GM12872 (cell line): Measurements from ENCODE around the gene LRRC75B.

Experiments used
- TF ChIP-seq, protein P1 (sequence below): IDR thresholded peaks from 3 replicates; pipeline ENCODE4 v1.5.1; 2011; ENCODE audit warnings: low read depth, mild to moderate bottlenecking, low read length, moderate library complexity; ENCODE audit not compliant: insufficient read depth

LRRC75B gene

DNA sequence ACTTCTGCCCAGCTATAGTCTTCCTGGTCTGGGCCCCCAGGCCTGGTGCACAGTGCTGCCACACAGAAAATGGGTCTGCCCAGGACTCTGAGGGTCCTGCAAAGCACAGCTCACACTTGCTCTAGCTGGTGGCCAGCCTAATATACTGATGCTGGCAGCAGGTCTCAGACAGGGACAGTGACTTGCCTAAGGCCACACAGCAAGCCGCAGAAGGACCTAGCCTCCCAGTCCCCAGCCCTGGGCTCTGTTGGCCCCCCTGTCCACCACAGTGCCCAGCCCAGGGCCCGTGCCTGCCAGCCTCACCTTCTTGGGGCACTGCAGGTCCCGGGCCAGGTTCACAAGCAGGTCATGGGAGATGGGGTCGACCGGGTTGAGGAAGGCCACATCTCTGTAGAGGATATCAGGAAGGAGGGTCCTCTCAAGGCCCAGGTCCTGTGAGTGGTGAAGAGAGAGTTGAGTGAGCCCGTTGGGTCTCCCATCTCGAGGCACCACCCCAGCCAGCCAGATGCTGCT is 3.3 kb downstream of the LRRC75B start:
- TF ChIP-seq, protein P1, sequence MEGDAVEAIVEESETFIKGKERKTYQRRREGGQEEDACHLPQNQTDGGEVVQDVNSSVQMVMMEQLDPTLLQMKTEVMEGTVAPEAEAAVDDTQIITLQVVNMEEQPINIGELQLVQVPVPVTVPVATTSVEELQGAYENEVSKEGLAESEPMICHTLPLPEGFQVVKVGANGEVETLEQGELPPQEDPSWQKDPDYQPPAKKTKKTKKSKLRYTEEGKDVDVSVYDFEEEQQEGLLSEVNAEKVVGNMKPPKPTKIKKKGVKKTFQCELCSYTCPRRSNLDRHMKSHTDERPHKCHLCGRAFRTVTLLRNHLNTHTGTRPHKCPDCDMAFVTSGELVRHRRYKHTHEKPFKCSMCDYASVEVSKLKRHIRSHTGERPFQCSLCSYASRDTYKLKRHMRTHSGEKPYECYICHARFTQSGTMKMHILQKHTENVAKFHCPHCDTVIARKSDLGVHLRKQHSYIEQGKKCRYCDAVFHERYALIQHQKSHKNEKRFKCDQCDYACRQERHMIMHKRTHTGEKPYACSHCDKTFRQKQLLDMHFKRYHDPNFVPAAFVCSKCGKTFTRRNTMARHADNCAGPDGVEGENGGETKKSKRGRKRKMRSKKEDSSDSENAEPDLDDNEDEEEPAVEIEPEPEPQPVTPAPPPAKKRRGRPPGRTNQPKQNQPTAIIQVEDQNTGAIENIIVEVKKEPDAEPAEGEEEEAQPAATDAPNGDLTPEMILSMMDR = no peak

DNA sequence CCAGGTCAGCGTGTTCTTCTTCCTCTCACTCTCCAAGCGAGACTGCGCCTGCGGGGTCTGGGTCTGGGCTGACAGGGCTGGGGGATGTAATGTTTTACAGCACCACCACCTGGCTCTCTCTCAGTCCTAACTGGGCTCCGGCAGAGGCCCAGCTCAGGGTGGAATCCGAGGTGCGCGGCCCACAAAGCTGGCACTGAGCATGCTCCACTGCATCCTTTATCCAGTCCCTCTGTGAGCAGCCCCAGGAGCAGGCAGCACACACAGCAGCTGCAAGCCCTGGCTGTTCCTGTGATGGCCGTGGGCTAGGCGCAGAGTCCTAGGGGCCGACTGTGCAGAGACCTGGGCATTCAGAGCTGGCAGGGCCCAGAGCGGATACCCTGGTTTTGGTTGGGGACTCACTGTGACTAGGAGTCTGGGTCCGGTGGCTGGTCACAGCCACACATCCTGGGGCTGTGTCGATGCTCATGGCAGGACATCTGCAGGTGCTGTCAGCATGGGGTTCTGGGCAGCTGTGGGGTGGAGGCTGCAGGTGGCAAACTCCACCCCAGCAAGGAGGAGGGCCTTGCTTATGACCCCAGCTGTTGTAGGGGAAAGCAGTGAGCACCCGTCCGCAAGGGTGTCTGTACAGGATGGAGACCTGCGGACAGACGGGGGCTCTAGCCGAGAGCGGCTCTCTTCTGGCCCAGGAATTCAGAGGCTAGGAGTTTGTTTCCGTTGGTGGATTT is 4.0 kb downstream of the LRRC75B start:
- TF ChIP-seq, protein P1 = no peak

DNA sequence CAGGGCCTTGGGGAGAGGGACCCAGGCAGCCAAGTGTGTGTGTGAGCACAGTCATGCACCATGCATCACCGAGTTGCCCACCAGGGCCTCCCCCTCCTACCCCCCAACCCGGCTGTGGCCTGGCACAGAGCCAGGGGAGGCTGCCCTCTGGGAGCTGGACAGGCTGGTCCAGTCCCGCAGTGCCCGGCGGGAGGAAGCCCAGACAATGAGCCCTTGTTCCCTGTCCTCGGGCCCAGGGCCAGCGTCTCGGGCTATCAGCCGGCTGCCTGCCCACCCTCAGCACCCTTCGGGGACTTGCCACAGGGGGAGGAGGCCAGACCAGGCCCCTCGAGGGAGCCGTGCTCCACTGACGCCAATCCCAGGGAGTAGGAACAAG is 4.5 kb downstream of the LRRC75B start:
- TF ChIP-seq, protein P1 = no peak

DNA sequence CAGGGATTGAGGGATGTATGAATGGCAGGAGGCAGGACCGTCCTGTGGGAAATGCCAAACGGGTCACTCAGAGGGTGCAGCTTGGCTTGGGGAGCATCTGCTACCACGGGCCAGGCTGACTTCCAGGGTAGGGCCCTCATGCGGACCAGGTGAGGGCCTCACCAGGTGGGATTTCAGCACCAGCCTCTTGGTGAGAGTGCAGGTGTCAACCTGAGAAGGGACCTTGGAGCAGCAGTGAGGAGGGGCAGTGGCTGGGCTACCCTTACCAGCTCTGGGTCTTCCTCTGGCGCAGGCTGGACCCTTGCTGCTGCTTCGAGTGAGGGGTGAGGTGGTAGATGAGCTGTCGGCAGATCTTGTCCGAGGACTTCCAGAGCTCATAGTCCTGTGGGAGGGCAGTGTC is 4.9 kb downstream of the LRRC75B start:
- TF ChIP-seq, protein P1 = no peak

DNA sequence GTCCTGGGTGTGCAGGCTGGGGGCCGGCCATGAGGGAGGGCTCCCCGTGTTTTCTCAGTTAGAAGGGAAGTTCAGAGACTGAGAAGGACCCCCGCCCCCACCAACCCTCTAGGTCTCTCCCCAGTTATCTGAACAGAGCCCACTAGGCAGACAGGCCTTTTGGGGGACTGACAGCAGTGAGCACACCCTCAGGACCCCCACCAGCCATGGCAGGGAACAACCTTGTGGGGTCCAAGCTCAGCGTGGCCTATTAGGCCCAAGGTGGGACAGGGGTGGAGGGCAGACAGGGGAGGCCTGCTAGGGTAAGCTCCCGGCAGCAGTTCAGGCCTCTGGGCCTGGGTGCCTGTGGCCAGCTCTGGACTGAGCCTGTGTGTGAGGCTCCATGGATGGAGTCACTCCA is 5.6 kb downstream of the LRRC75B start:
- TF ChIP-seq, protein P1 = no peak

DNA sequence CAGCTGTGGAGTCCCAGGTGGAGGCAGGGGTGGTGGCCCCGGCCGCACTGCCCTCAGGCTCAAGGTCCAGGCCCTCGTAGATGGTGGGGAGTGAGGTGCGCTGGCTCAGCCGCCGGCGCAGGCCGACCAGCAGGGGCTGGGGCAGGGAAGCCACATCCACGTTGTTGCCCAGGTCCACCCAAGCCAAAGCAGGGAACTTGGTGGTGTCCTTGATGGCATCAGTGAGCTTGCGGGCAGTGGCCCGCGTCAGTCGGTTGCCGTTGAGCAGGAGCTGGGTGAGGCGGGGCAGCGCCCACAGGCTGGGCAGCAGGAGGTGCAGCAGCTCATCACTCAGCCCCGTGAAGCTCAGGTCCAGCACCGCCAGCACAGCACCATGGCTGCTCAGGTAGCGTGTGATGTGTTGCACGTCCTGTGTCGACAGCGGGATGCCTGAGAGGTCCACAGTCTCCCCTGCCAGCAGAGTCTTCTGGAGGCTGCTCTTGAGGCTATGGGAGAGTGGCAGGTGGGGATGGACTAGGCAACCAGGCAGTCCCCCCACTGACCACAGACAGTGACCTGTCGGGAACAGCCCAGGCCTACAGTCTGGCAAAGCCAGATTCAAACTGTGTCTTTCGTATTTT is 6.8 kb downstream of the LRRC75B start:
- TF ChIP-seq, protein P1 = no peak

DNA sequence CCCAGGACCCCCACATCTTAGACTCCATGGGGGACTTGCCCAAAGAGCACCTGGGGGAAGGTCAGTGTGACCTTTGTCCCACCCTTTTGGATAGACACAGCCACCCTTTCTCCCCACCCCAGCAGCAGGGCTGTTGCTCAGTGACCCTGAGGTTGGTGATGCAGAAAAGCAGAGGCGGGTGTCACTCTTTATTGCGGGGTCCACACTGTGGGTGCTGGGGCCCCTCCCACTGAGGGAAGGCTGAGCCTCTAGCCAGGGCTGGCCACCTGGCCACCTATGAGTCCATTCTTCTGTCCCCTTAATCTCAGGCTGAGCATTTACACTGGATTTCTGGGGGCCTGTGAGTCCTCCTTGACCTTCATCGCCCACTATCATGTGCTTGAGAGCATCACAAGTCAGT is 7.4 kb downstream of the LRRC75B start:
- TF ChIP-seq, protein P1 = no peak
